HG03108 (cell line): ENCODE data around the gene CCSER1.

Source experiments
- ATAC-seq: cut with Tn5 transposase; IDR thresholded peaks from one replicate; pipeline ENCODE4 v1.9.1; 2021; ENCODE audit warnings: moderate library complexity; ENCODE audit not compliant: unreplicated experiment

CCSER1 gene

GRCh38 chr4:90540536-90540935 is 413.3 kb downstream of the CCSER1 start:
- ATAC-seq, result no peak

- no peak for ATAC-seq
Measured at GRCh38 chr4:90542216-90542615, 415.0 kb downstream of the CCSER1 start.

- no peak for ATAC-seq
Measured at GRCh38 chr4:90543419-90544170, 416.4 kb downstream of the CCSER1 start.

- ATAC-seq, result no peak
Measured at GRCh38 chr4:90544532-90545045, 417.4 kb downstream of the CCSER1 start.

- ATAC-seq, result no peak
Measured at GRCh38 chr4:90545380-90545779, 418.2 kb downstream of the CCSER1 start.

GRCh38 chr4:90546114-90546513 is 418.9 kb downstream of the CCSER1 start:
- ATAC-seq, result no peak

GRCh38 chr4:90570615-90571014 is 443.4 kb downstream of the CCSER1 start:
- no peak for ATAC-seq

GRCh38 chr4:90572996-90573395 is 445.8 kb downstream of the CCSER1 start:
- ATAC-seq, result no peak

- no peak for ATAC-seq
Measured at GRCh38 chr4:90575371-90575770, 448.2 kb downstream of the CCSER1 start.

GRCh38 chr4:90580326-90580725 is 453.1 kb downstream of the CCSER1 start:
- no peak for ATAC-seq

GRCh38 chr4:90582087-90582486 is 454.9 kb downstream of the CCSER1 start:
- ATAC-seq, result no peak

- ATAC-seq, result no peak
Measured at GRCh38 chr4:90584051-90584450, 456.9 kb downstream of the CCSER1 start.

GRCh38 chr4:90585961-90586360 is 458.8 kb downstream of the CCSER1 start:
- no peak for ATAC-seq

- ATAC-seq, result no peak
Measured at GRCh38 chr4:90586799-90587198, 459.6 kb downstream of the CCSER1 start.

GRCh38 chr4:90597927-90598326 is 470.7 kb downstream of the CCSER1 start:
- ATAC-seq, result no peak

- ATAC-seq, result no peak
Measured at GRCh38 chr4:90598741-90599140, 471.5 kb downstream of the CCSER1 start.

- no peak for ATAC-seq
Measured at GRCh38 chr4:90602726-90603125, 475.5 kb downstream of the CCSER1 start.

- ATAC-seq, result no peak
Measured at GRCh38 chr4:90603540-90603939, 476.3 kb downstream of the CCSER1 start.

- ATAC-seq, result no peak
Measured at GRCh38 chr4:90606781-90607180, 479.6 kb downstream of the CCSER1 start.

GRCh38 chr4:90614371-90614770 is 487.2 kb downstream of the CCSER1 start:
- ATAC-seq, result no peak

- ATAC-seq, result no peak
Measured at GRCh38 chr4:90621080-90621479, 493.9 kb downstream of the CCSER1 start.

- no peak for ATAC-seq
Measured at GRCh38 chr4:90624781-90625180, 497.6 kb downstream of the CCSER1 start.
